Immature natural killer cell (primary cell): Measurements from ENCODE around the gene SMC1B. TPM values are rescaled to one million over a fixed set of nuclear protein-coding genes. Genes with fewer than 3 reads are reported as not detected.
"Not testable (repeated sequence)": the region's sequence is repeated elsewhere in the genome, so short reads cannot be mapped to it uniquely, and the experiment has no call there.

ENCODE experiments used
- DNase-seq, 3 donors: peaks; one replicate each; pipeline ENCODE4 v3.0.0; 2022; ENCODE audit warnings: mixed read lengths in 1 of 3
- H3K27ac Mint-ChIP-seq, 6 donors: one replicate each; pipeline ENCODE4 v1.8.0; 2020; ENCODE audit warnings: mixed read lengths in 6 of 6, mild to moderate bottlenecking in 5 of 6, inconsistent platforms in 4 of 6, moderate library complexity in 3 of 6
- H3K27me3 Mint-ChIP-seq, 3 donors: one replicate each; pipeline ENCODE4 v1.8.0; 2020 to 2021; ENCODE audit warnings: low read depth in 3 of 3, mild to moderate bottlenecking in 3 of 3, mixed read lengths in 3 of 3, moderate library complexity in 3 of 3, inconsistent platforms in 1 of 3
- H3K36me3 Mint-ChIP-seq, 3 donors: one replicate each; pipeline ENCODE4 v1.8.0; 2020; ENCODE audit warnings: mixed read lengths in 3 of 3, inconsistent platforms in 2 of 3, mild to moderate bottlenecking in 2 of 3
- H3K4me1 Mint-ChIP-seq, 2 donors: one replicate each; pipeline ENCODE4 v1.8.0; 2020; ENCODE audit warnings: inconsistent platforms in 2 of 2, mild to moderate bottlenecking in 2 of 2, mixed read lengths in 2 of 2, moderate library complexity in 1 of 2
- H3K4me3 Mint-ChIP-seq, 5 donors: one replicate each; pipeline ENCODE4 v1.8.0; 2020; ENCODE audit warnings: mild to moderate bottlenecking in 5 of 5, mixed read lengths in 5 of 5, inconsistent platforms in 3 of 5, moderate library complexity in 3 of 5
- H3K9me3 Mint-ChIP-seq, 6 donors: one replicate each; pipeline ENCODE4 v1.8.0; 2020; ENCODE audit warnings: mild to moderate bottlenecking in 6 of 6, mixed read lengths in 6 of 6, inconsistent platforms in 4 of 6, moderate library complexity in 3 of 6
- polyA plus RNA-seq, 3 donors: library from polyadenylated mRNA; unstranded; fragments of 300-500 nt; fragmentation: Illumina TruSeq; gene quantifications; one replicate each; pipeline ENCODE4 v1.2.3, GENCODE V29; 2021

SMC1B gene
- polyA plus RNA-seq, 3 donors from 2014 or later = 0.21 TPM; not detected in 2

DNA sequence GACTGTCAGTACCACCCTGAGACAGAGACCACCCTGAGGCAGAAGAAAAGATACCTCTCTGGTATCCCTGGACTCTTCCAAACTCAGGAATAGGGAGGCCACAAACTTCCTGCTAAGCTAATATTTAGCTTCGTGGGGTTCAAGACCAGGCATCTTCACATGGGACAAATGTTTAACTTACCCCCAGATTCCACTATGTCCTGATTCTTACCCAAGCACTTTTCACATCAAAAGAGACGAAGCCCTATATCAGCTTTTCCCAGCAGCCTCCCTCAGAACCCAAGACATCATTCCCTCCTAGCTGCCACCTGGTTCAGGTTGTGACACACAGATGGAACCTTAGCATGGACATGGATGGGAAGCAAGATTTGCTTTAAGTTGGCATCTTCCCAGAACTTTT is 32.1 kb downstream of the SMC1B start:
- Mint-ChIP-seq H3K27ac (no peak overlapping the region), H3K4me1 (peaks cover 0 to 7% of the 10 kb centered on the region in 2 donors), H3K9me3 (no peaks in the 10 kb centered on the region), H3K36me3 (peaks cover 0 to 2% (median 0%) of the 10 kb centered on the region in 3 donors), H3K4me3 (no peak overlapping the region), H3K27me3 (peaks cover 0 to 3% (median 0%) of the 10 kb centered on the region in 3 donors)
- no peak for DNase-seq

DNA sequence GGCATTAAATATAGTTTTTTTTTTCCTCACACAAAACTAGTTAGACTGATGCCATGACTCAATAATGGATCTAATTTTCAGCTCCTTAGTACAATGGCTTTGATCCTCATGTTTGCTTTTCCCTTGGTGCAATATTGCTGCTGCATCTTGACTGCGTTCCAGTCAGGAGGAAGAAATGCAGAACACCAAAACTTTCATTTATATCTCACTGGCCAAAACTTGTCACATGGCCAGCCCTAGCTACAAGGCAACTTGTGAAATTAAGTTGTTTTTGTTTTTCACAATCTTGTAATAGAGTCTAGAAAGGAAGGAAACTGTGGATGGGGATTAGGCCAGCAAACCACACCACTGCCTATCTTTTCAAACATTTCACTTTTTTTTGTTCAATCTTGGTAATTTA is 36.7 kb downstream of the SMC1B start:
- H3K36me3 Mint-ChIP-seq = no peaks in the 10 kb centered on the region
- H3K4me1 Mint-ChIP-seq = peaks cover 0 to 7% of the 10 kb centered on the region in 2 donors
- DNase-seq = no peak
- peaks cover 0 to 2% (median 1%) of the 10 kb centered on the region in 3 donors for H3K27me3 Mint-ChIP-seq
- no peak overlapping the region for H3K27ac Mint-ChIP-seq
- H3K9me3 Mint-ChIP-seq = no peaks in the 10 kb centered on the region
- H3K4me3 Mint-ChIP-seq = no peak overlapping the region

DNA sequence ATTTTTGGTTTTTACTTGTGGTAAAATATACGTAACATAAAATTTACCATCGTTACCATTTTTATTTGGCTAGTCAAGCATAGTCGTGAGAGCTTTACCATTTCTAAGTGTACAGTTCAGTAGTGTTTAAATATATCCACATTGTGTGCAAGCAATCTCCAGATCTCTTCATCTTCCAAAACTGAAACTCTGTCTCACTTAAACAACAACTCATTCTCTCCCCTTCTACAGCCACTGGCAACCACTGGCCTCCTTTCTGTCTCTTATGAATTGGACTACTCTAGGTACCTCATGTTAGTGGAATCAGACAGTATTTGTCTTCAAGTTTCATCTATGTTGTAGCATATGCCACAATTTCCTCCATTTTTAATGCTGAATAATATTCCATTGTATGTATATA is 37.4 kb downstream of the SMC1B start:
- no peaks in the 10 kb centered on the region for H3K36me3 Mint-ChIP-seq
- peaks cover 0 to 7% of the 10 kb centered on the region in 2 donors for H3K4me1 Mint-ChIP-seq
- peaks cover 0 to 2% (median 1%) of the 10 kb centered on the region in 3 donors for H3K27me3 Mint-ChIP-seq
- H3K4me3 Mint-ChIP-seq = no peak overlapping the region
- no peaks in the 10 kb centered on the region for H3K9me3 Mint-ChIP-seq
- H3K27ac Mint-ChIP-seq = no peak overlapping the region
- DNase-seq = no peak

DNA sequence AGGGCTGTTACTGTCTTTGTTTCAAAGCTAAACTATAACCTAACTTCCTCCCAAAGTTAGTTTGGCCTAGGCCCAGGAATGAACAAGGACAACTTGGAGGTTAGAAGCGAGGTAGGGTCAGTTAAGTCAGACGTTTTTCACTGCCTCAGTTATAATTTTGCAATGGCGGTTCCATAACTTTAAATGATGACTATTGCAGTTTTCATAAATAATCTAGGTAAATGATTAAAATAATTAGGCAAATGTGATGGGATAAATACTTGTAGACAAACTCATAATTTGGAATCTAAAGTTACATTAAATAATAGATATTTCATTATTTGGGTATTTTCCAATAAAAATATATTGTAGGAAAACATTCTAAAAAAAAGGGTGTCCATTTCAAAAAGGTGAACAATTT is 39.8 kb downstream of the SMC1B start:
- not testable (repeated sequence) for H3K4me3 Mint-ChIP-seq, H3K36me3 Mint-ChIP-seq, H3K9me3 Mint-ChIP-seq, H3K27me3 Mint-ChIP-seq, H3K4me1 Mint-ChIP-seq, H3K27ac Mint-ChIP-seq, DNase-seq

DNA sequence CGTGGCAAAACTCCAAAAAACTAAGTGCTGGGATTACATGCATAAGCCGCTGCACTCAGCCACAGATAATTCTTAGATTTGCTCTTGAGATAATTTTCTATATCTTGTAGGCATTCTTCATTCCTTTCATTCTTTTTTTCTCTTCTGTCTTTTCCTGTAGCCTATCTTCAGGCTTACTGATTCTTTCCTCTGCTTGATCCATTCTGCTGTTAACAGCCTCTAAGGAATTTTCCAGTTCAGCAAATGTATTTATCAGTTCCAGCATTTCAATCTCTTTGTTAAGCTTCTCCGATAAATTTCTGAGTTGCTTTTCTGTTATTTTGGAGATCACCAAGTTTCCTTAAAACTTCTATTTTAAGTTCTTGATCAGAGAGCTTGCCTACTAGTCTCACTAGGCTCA is 46.7 kb downstream of the SMC1B start:
- Mint-ChIP-seq H3K4me3 (no peak overlapping the region), H3K4me1 (no peaks in the 10 kb centered on the region), H3K9me3 (peaks cover 1 to 15% (median 6%) of the 10 kb centered on the region in 6 donors), H3K27me3 (peaks cover 3 to 8% (median 4%) of the 10 kb centered on the region in 3 donors), H3K36me3 (peaks cover 4 to 7% (median 7%) of the 10 kb centered on the region in 3 donors), H3K27ac (no peak overlapping the region)
- DNase-seq = no peak

DNA sequence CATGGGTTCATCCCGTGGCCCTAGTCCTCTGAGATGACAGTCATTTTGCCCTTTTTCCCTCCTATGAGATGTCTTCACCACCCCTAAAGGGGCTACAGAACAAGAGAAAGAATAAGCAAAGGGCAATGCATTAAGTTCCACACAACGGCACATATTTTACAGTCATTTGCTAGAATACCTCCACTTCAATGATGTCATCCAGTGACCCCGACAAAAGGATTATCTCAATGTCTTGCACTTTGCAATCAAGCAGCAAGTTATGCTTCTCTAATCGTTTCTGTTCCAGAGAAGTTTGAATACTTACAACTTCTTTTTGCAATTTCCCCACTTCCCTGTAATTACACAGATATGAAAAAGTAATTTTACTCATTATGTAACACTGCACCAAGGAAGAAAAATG is 53.8 kb downstream of the SMC1B start:
- Mint-ChIP-seq H3K27ac (no peak overlapping the region), H3K4me1 (no peaks in the 10 kb centered on the region), H3K27me3 (peaks cover 3 to 13% (median 5%) of the 10 kb centered on the region in 3 donors), H3K9me3 (no peaks in the 10 kb centered on the region), H3K36me3 (no peaks in the 10 kb centered on the region), H3K4me3 (no peak overlapping the region)
- DNase-seq = no peak

DNA sequence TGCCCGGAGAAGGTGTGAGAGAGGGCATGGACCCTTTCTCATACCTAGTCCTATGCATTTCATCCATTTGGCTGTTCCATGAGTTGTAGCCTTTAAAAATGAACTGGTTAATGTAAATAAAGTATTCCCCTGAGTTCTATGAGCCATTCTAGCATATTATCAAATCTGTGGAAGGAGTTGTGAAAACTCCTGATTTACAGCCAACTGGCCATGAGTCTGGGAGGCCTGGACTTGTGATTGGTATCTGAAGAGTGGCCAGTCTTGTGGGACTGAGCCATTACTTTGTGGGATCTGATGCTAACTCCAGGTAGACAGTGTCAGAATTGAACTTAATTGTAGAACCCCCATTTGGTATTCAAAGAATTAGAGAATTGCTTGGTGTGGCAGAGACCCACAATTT is 55.3 kb downstream of the SMC1B start:
- Mint-ChIP-seq H3K4me1 (no peaks in the 10 kb centered on the region), H3K36me3 (no peaks in the 10 kb centered on the region), H3K27ac (no peak overlapping the region), H3K4me3 (no peak overlapping the region), H3K27me3 (peaks cover 0 to 11% (median 5%) of the 10 kb centered on the region in 3 donors), H3K9me3 (no peaks in the 10 kb centered on the region)
- DNase-seq = no peak

DNA sequence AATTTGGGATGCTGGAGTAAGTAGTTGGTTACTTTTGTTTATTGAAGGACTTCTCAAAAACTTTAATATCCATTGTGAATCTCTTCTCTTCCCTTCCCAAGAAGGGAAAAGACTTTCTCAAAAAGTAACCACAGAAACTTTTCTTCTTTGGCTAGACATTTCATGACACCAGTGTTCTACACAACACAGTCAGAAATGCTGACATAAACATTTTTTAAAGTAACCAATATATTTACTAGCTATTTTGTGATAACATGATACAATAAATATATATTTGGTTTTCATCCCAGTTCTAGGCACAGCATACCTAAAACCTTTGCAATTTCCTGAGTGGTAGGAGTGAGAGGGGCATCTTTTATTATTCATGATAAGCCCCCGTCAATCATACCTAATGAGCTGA is 55.9 kb downstream of the SMC1B start:
- H3K4me3 Mint-ChIP-seq = no peak overlapping the region
- H3K4me1 Mint-ChIP-seq = no peaks in the 10 kb centered on the region
- peaks cover 0 to 11% (median 5%) of the 10 kb centered on the region in 3 donors for H3K27me3 Mint-ChIP-seq
- H3K9me3 Mint-ChIP-seq = no peaks in the 10 kb centered on the region
- H3K27ac Mint-ChIP-seq = no peak overlapping the region
- DNase-seq = no peak
- H3K36me3 Mint-ChIP-seq = no peaks in the 10 kb centered on the region

DNA sequence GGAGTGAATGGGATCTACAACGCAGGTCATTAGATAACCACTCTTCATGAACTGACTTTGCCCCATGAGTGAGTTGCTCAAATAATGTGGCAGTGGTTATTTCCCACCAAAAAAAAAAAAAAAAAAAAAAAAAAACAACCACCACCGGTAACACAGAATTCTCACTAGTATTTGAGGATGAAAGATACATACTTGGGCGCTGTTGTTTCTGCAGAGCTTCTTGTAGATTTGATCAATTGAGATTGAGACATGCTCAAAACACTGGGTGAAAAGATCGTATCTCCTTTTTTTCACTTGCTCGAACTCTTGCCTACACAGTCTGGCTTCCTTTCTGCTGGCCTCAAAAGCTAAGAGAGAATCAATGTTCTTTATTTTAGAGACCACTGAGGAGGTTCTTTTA is 59.6 kb downstream of the SMC1B start:
- no peak overlapping the region for H3K27ac Mint-ChIP-seq
- H3K4me3 Mint-ChIP-seq = no peak overlapping the region
- DNase-seq = no peak
- H3K27me3 Mint-ChIP-seq = peaks cover 0 to 4% (median 3%) of the 10 kb centered on the region in 3 donors
- H3K4me1 Mint-ChIP-seq = no peaks in the 10 kb centered on the region
- no peaks in the 10 kb centered on the region for H3K36me3 Mint-ChIP-seq
- no peaks in the 10 kb centered on the region for H3K9me3 Mint-ChIP-seq

DNA sequence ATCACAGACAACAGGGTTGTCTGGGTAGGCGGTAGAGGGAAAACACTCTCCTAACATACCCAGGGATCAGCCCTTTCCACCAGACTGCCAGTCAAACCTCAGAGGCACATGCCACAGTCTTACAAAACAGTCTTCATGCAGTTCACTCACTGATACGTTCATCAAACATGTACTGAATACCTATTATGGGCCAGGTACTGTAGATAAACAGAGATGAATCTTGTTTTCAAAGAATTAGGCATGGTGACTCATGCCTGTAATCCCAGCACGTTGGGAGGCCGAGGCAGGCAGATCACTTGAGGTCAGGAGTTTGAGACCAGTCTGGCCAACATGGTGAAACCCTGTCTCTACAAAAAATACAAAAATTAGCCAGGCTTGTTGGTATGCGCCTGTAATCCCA is 60.6 kb downstream of the SMC1B start:
- not testable (repeated sequence) for H3K27ac Mint-ChIP-seq, H3K27me3 Mint-ChIP-seq, H3K4me3 Mint-ChIP-seq, H3K9me3 Mint-ChIP-seq, H3K4me1 Mint-ChIP-seq, H3K36me3 Mint-ChIP-seq, DNase-seq

DNA sequence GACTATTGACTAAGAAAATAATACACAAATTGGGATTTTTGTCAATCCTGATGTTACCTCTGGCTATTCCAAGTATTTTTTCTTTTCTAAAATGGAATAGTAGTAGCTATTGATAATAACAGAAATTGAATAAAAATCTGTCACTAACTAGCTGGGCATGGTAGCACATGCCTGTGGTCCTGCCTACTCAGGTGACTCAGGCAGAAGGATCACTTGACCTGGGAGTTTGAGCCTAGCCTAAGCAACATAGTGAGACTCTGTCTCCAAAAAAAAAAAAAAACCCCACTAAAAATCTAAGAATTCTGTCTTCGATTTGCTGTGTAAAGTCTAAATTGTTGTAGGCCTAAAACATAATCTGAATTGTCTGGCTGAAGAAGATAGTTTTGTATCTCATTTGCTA is 61.4 kb downstream of the SMC1B start:
- Mint-ChIP-seq H3K4me1 (no peaks in the 10 kb centered on the region), H3K36me3 (no peaks in the 10 kb centered on the region), H3K27ac (no peak overlapping the region), H3K27me3 (peaks cover 0 to 1% (median 0%) of the 10 kb centered on the region in 3 donors), H3K4me3 (no peak overlapping the region), H3K9me3 (no peaks in the 10 kb centered on the region)
- DNase-seq = no peak

DNA sequence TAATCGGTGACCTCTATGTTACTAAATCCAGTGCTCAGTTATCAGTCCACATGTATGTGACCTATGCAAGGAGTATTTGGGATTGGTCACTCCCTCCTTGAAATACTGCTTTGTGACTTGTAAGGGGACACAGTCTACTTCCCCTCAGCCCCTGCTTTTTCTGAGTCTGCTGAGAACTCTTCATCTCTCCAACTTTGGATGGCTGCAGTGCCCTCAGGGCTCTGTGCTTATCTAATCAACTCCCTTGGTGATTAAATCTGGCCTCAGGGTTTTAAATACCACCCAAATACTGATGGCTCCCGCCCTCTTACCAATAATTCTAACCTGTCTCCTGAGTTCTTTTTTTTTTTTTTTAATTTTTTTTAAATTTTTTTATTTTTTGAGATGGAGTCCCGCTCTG is 63.5 kb downstream of the SMC1B start:
- Mint-ChIP-seq H3K27me3 (no peaks in the 10 kb centered on the region), H3K4me3 (no peak overlapping the region), H3K4me1 (no peaks in the 10 kb centered on the region), H3K27ac (no peak overlapping the region), H3K9me3 (no peaks in the 10 kb centered on the region), H3K36me3 (no peaks in the 10 kb centered on the region)
- DNase-seq = no peak

DNA sequence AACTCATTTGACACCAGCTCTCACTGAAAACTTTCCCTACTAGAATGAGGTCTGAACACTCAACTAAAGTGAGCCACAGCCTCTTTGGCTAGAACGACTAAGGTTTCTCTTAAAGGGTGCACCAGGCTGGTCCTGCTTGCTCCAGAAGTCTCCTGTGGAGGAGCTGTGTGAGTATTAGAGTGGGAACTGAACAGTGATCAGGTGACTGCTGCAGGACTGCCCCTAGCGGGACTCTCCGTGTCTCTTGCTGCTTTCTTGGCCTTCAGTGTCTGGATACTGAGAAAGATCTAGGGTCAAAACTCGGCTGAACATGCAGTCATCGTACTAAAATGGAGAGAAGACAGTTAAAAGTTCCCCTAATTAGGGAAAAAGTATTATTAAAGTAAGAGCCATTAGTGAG is 69.1 kb downstream of the SMC1B start:
- Mint-ChIP-seq H3K4me3 (no peak overlapping the region), H3K4me1 (no peaks in the 10 kb centered on the region), H3K36me3 (peaks cover 12 to 18% (median 17%) of the 10 kb centered on the region in 3 donors), H3K9me3 (no peaks in the 10 kb centered on the region), H3K27ac (peak overlapping the region in 1 of 6 donors; percentile 26), H3K27me3 (peaks cover 0 to 5% (median 2%) of the 10 kb centered on the region in 3 donors)
- DNase-seq = no peak

DNA sequence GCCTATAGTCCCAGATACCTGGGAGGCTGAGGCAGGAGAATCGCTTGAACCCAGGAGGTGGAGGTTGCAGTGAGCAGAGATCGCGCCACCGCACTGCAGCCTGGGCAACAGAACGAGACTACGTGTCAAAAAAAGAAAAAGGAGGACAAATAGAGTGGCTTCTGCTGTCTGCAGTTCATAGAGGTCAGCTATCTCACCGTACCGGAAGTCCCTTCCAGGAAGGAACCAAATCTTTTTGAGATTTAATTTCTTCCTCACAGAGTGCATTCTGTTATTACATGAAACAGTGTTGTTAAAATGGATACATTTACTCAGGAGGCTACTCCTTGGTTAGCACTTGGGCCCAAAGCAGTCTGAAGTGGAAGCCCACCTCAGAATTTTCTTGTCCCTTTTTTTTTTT is 70.3 kb downstream of the SMC1B start:
- peaks cover 0 to 5% (median 2%) of the 10 kb centered on the region in 3 donors for H3K27me3 Mint-ChIP-seq
- no peak overlapping the region for H3K27ac Mint-ChIP-seq
- peaks cover 13 to 21% (median 18%) of the 10 kb centered on the region in 3 donors for H3K36me3 Mint-ChIP-seq
- no peak overlapping the region for H3K4me3 Mint-ChIP-seq
- H3K4me1 Mint-ChIP-seq = no peaks in the 10 kb centered on the region
- H3K9me3 Mint-ChIP-seq = no peaks in the 10 kb centered on the region
- DNase-seq = no peak

DNA sequence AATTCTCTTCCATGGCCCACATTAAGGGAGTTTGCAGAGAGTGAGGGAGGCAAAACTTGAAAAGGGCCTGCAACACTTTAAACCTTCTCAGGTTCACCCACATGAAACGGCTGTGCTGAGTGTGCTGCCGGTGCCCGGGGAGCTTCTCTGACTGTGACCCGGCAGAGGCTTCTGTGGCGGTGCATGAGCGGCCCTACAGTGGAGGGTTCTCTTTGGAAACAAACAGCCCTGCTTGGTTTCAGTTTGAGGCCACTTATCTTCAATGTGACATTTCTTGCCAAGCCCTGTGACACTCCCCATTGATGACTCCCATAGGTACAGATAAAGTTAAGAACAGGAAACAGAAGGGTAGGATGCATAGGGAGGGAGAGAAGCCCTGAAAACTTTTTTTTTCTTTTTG is 71.9 kb downstream of the SMC1B start:
- H3K27me3 Mint-ChIP-seq = peaks cover 0 to 5% (median 2%) of the 10 kb centered on the region in 3 donors
- no peak overlapping the region for H3K27ac Mint-ChIP-seq
- H3K9me3 Mint-ChIP-seq = no peaks in the 10 kb centered on the region
- peaks cover 20 to 35% (median 30%) of the 10 kb centered on the region in 3 donors for H3K36me3 Mint-ChIP-seq
- no peak overlapping the region for H3K4me3 Mint-ChIP-seq
- no peak for DNase-seq
- H3K4me1 Mint-ChIP-seq = no peaks in the 10 kb centered on the region
